ENCODE results near the gene SPPL3. TPM values are rescaled to one million over a fixed set of nuclear protein-coding genes. Genes with fewer than 3 reads are reported as not detected.

Gene SPPL3
- total and polyA plus RNA-seq, 4 donors = 18.9 to 108 (median 67.8) TPM

- no peaks in the 10 kb centered on the region for H3K9me3 ChIP-seq (ENCODE audit: control insufficient read depth, insufficient read depth, low read length)
- no peaks in the 10 kb centered on the region for H3K27me3 ChIP-seq (ENCODE audit: control insufficient read depth, insufficient read depth, low read length)
- H3K27ac ChIP-seq (ENCODE audit: low read depth, low read length) = no peak overlapping the region
- peaks cover 19% of the 10 kb centered on the region for H3K4me1 ChIP-seq (ENCODE audit: control insufficient read depth, insufficient read depth, low read length)
- no peak overlapping the region for H3K4me3 ChIP-seq (ENCODE audit: low read depth, low read length)
- DNase-seq (ENCODE audit: low read depth in 4 of 6, low spot score in 6 of 6) = no peak
- 83% methylated on average over 9 of the region's 9 CpGs for WGBS (ENCODE audit: insufficient coverage)
- H3K36me3 ChIP-seq (ENCODE audit: control insufficient read depth, insufficient read depth, low read length) = peaks cover 41% of the 10 kb centered on the region
Observed at GRCh38 chr12:120726510-120726793, 177.7 kb downstream of the SPPL3 start.

- peaks cover 21% of the 10 kb centered on the region for H3K4me1 ChIP-seq (ENCODE audit: control insufficient read depth, insufficient read depth, low read length)
- H3K4me3 ChIP-seq (ENCODE audit: low read depth, low read length) = peak within 1 kb of the TSS; percentile 56
- H3K27me3 ChIP-seq (ENCODE audit: control insufficient read depth, insufficient read depth, low read length) = no peaks in the 10 kb centered on the region
- H3K27ac ChIP-seq (ENCODE audit: low read depth, low read length) = peak within 1 kb of the TSS; percentile 61
- peak in 3 of 6 donors; percentile 73 to 92 (median 89) for DNase-seq (ENCODE audit: low read depth in 4 of 6, low spot score in 6 of 6)
- H3K36me3 ChIP-seq (ENCODE audit: control insufficient read depth, insufficient read depth, low read length) = peaks cover 43% of the 10 kb centered on the region
- 10% methylated on average over 65 of the region's 66 CpGs for WGBS (ENCODE audit: insufficient coverage)
- H3K9me3 ChIP-seq (ENCODE audit: control insufficient read depth, insufficient read depth, low read length) = no peaks in the 10 kb centered on the region
Observed at GRCh38 chr12:120725659-120726509, 178.3 kb downstream of the SPPL3 start, which contains the start of gene ACADS. ACADS (plus strand) TSS chr12:120725826; CDS start chr12:120725886, 60 bp downstream.

- Histone ChIP-seq H3K4me1 (ENCODE audit: control insufficient read depth, insufficient read depth, low read length) (peaks cover 24% of the 10 kb centered on the region), H3K4me3 (ENCODE audit: low read depth, low read length) (peak overlapping the region; percentile 56), H3K36me3 (ENCODE audit: control insufficient read depth, insufficient read depth, low read length) (peaks cover 43% of the 10 kb centered on the region), H3K27me3 (ENCODE audit: control insufficient read depth, insufficient read depth, low read length) (no peaks in the 10 kb centered on the region), H3K27ac (ENCODE audit: low read depth, low read length) (peak overlapping the region; percentile 61), H3K9me3 (ENCODE audit: control insufficient read depth, insufficient read depth, low read length) (no peaks in the 10 kb centered on the region)
- no peak for DNase-seq (ENCODE audit: low read depth in 4 of 6, low spot score in 6 of 6)
- 13% methylated on average over 12 of the region's 14 CpGs for WGBS (ENCODE audit: insufficient coverage)
Observed at GRCh38 chr12:120725151-120725658, 179.0 kb downstream of the SPPL3 start.

- Histone ChIP-seq H3K27me3 (ENCODE audit: control insufficient read depth, insufficient read depth, low read length) (no peaks in the 10 kb centered on the region), H3K9me3 (ENCODE audit: control insufficient read depth, insufficient read depth, low read length) (no peaks in the 10 kb centered on the region), H3K27ac (ENCODE audit: low read depth, low read length) (no peak overlapping the region), H3K36me3 (ENCODE audit: control insufficient read depth, insufficient read depth, low read length) (peaks cover 43% of the 10 kb centered on the region), H3K4me3 (ENCODE audit: low read depth, low read length) (peak overlapping the region; percentile 56), H3K4me1 (ENCODE audit: control insufficient read depth, insufficient read depth, low read length) (peaks cover 29% of the 10 kb centered on the region)
- DNase-seq (ENCODE audit: low read depth in 4 of 6, low spot score in 6 of 6) = no peak
- WGBS (ENCODE audit: insufficient coverage) = 74% methylated on average over 2 of the region's 5 CpGs
Observed at GRCh38 chr12:120724720-120725119, 179.4 kb downstream of the SPPL3 start.

- DNase-seq (ENCODE audit: low read depth in 4 of 6, low spot score in 6 of 6) = no peak
- no peaks in the 10 kb centered on the region for H3K27me3 ChIP-seq (ENCODE audit: control insufficient read depth, insufficient read depth, low read length)
- H3K36me3 ChIP-seq (ENCODE audit: control insufficient read depth, insufficient read depth, low read length) = peaks cover 48% of the 10 kb centered on the region
- H3K4me1 ChIP-seq (ENCODE audit: control insufficient read depth, insufficient read depth, low read length) = peaks cover 33% of the 10 kb centered on the region
- no peak overlapping the region for H3K27ac ChIP-seq (ENCODE audit: low read depth, low read length)
- H3K9me3 ChIP-seq (ENCODE audit: control insufficient read depth, insufficient read depth, low read length) = no peaks in the 10 kb centered on the region
- H3K4me3 ChIP-seq (ENCODE audit: low read depth, low read length) = no peak overlapping the region
- no CpG with 5 or more reads among the region's 2 CpGs for WGBS (ENCODE audit: insufficient coverage)
Observed at GRCh38 chr12:120722784-120723183, 181.4 kb downstream of the SPPL3 start.

GRCh38 chr12:120721866-120722265, 182.3 kb downstream of the SPPL3 start:
- H3K36me3 ChIP-seq (ENCODE audit: control insufficient read depth, insufficient read depth, low read length) = peaks cover 49% of the 10 kb centered on the region
- H3K4me1 ChIP-seq (ENCODE audit: control insufficient read depth, insufficient read depth, low read length) = peaks cover 33% of the 10 kb centered on the region
- no peaks in the 10 kb centered on the region for H3K27me3 ChIP-seq (ENCODE audit: control insufficient read depth, insufficient read depth, low read length)
- no peak for DNase-seq (ENCODE audit: low read depth in 4 of 6, low spot score in 6 of 6)
- WGBS (ENCODE audit: insufficient coverage) = 89% methylated on average over 2 of the region's 3 CpGs
- no peak overlapping the region for H3K27ac ChIP-seq (ENCODE audit: low read depth, low read length)
- no peak overlapping the region for H3K4me3 ChIP-seq (ENCODE audit: low read depth, low read length)
- no peaks in the 10 kb centered on the region for H3K9me3 ChIP-seq (ENCODE audit: control insufficient read depth, insufficient read depth, low read length)

GRCh38 chr12:120720987-120721801, 183.0 kb downstream of the SPPL3 start:
- WGBS (ENCODE audit: insufficient coverage) = 87% methylated on average over 9 of the region's 10 CpGs
- Histone ChIP-seq H3K27me3 (ENCODE audit: control insufficient read depth, insufficient read depth, low read length) (no peaks in the 10 kb centered on the region), H3K27ac (ENCODE audit: low read depth, low read length) (no peak overlapping the region)

GRCh38 chr12:120720234-120720986, 183.7 kb downstream of the SPPL3 start:
- H3K9me3 ChIP-seq (ENCODE audit: control insufficient read depth, insufficient read depth, low read length) = no peaks in the 10 kb centered on the region
- 67% methylated on average over 5 of the region's 7 CpGs for WGBS (ENCODE audit: insufficient coverage)
- no peaks in the 10 kb centered on the region for H3K27me3 ChIP-seq (ENCODE audit: control insufficient read depth, insufficient read depth, low read length)
- peaks cover 26% of the 10 kb centered on the region for H3K4me1 ChIP-seq (ENCODE audit: control insufficient read depth, insufficient read depth, low read length)
- DNase-seq (ENCODE audit: low read depth in 4 of 6, low spot score in 6 of 6) = peak in 1 of 6 donors; percentile 93
- H3K27ac ChIP-seq (ENCODE audit: low read depth, low read length) = peak overlapping the region; percentile 22
- peaks cover 60% of the 10 kb centered on the region for H3K36me3 ChIP-seq (ENCODE audit: control insufficient read depth, insufficient read depth, low read length)
- no peak overlapping the region for H3K4me3 ChIP-seq (ENCODE audit: low read depth, low read length)

More at GRCh38 chr12:120720987-120721801, 183.0 kb downstream of the SPPL3 start:
- Histone ChIP-seq H3K4me1 (ENCODE audit: control insufficient read depth, insufficient read depth, low read length) (peaks cover 32% of the 10 kb centered on the region), H3K36me3 (ENCODE audit: control insufficient read depth, insufficient read depth, low read length) (peaks cover 55% of the 10 kb centered on the region), H3K9me3 (ENCODE audit: control insufficient read depth, insufficient read depth, low read length) (no peaks in the 10 kb centered on the region), H3K4me3 (ENCODE audit: low read depth, low read length) (no peak overlapping the region)
- no peak for DNase-seq (ENCODE audit: low read depth in 4 of 6, low spot score in 6 of 6)
